ENCODE data around the gene KCTD10.

DNA sequence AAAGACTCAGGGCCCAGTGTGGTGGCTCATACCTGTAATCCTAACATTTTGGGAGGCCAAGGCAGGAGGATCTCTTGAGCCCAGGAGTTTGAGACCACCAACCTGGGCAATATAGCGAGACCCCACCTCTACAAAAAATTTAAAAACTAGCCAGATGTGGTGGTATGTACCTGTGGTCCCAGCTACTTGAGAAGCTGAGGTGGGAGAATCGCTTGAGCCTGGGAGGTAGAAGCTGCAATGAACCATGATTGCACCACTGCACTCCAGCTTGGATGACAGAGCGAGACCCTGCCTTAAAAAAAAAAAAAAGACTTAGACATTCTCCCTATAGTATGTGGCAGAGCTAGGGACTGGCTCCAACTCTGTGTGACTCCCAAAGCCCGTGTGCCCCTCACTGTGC is 3.3 kb upstream of the KCTD10 start:
- TF ChIP-seq, protein P1, sequence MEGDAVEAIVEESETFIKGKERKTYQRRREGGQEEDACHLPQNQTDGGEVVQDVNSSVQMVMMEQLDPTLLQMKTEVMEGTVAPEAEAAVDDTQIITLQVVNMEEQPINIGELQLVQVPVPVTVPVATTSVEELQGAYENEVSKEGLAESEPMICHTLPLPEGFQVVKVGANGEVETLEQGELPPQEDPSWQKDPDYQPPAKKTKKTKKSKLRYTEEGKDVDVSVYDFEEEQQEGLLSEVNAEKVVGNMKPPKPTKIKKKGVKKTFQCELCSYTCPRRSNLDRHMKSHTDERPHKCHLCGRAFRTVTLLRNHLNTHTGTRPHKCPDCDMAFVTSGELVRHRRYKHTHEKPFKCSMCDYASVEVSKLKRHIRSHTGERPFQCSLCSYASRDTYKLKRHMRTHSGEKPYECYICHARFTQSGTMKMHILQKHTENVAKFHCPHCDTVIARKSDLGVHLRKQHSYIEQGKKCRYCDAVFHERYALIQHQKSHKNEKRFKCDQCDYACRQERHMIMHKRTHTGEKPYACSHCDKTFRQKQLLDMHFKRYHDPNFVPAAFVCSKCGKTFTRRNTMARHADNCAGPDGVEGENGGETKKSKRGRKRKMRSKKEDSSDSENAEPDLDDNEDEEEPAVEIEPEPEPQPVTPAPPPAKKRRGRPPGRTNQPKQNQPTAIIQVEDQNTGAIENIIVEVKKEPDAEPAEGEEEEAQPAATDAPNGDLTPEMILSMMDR (IDR thresholded peaks at IDR 0.05) = no peak
- no peak for TF ChIP-seq POLR2AphosphoS5 (IDR thresholded peaks at IDR 0.05; ENCODE audit: low read depth, low read length)

Measured in Panc1 (cell line).